ENCODE data around the gene ZNF487. TPM values are rescaled to one million over a fixed set of nuclear protein-coding genes. Genes with fewer than 3 reads are reported as not detected.

The ZNF487 gene
- total and polyA plus RNA-seq, 2 experiments from 2014 or later = 2.9 to 4.6 TPM

DNA sequence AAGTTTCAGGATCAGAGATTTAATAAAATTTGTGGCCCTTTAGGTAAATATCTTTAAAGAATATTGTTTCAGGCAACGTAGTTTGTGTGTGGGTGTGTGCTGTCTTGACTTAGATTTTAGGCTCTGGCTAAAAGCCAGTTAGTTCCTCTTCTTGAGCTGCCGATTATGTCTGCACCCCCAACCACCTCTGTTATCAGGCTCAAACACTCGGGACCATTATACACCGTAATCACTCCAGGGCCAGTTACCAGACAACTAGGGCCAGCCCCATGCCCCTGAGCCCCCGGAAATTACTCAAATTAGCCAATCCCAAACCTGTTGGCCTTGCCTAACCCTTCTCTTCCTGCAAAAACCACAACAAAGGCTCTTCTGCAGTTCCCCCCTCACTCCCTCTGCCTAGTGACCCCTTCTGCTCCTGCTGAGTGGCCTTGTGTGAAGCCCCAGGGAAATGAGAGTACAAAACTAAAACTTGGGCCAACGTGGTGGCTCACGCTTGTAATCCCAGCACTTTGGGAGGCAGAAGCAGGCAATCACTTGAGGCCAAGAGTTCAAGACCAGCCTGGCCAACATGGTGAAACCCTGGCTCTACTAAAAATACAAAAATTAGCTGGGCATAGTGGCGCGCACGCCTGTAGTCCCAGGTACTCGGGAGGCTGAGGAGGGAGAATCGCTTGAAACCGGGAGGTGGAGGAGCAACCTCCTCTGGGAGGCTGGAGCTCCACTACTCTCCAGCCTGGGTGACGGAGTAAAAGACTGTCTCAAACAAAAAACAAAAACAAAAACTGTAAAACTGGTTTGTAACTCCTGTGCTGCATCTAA, 18.8 kb upstream of the ZNF487 start:
- Histone ChIP-seq H3K4me2 (no peak overlapping the region), H2AFZ (peak overlapping the region; percentile 7; the same call in 1 of the 2 replicates), H4K20me1 (replicated peaks; ENCODE audit: insufficient read depth) (no peaks in the 10 kb centered on the region), H3K27ac (ENCODE audit: low read depth) (no peak overlapping the region), H3K4me1 (ENCODE audit: insufficient read depth) (no peaks in the 10 kb centered on the region), H3K79me2 (replicated peaks; ENCODE audit: insufficient read depth) (no peaks in the 10 kb centered on the region), H3K9me2 (ENCODE audit: insufficient read depth) (no peaks in the 10 kb centered on the region), H3F3A (replicated peaks; ENCODE audit: low read depth) (peaks cover 16% of the 10 kb centered on the region), H3K27me3 (ENCODE audit: insufficient read depth) (peaks cover 10% of the 10 kb centered on the region; the same call in 1 of the 2 replicates), H3K4me3 (no peak overlapping the region), H3K36me3 (ENCODE audit: insufficient read depth) (no peaks in the 10 kb centered on the region)
- no peak overlapping the region for H3K27ac Mint-ChIP-seq
- H3K36me3 Mint-ChIP-seq (ENCODE audit: low read depth) = peaks cover 10% of the 10 kb centered on the region; the same call in 2 of the 3 replicates
- H3K27me3 Mint-ChIP-seq (ENCODE audit: insufficient read depth, low read depth, poor library complexity) = peaks cover 10% of the 10 kb centered on the region
- peaks cover 15% of the 10 kb centered on the region; the same call in 2 of the 3 replicates for H3K9me3 Mint-ChIP-seq
- no peak overlapping the region for H3K4me3 Mint-ChIP-seq
- ATAC-seq = no peak
- TF ChIP-seq, protein P1, sequence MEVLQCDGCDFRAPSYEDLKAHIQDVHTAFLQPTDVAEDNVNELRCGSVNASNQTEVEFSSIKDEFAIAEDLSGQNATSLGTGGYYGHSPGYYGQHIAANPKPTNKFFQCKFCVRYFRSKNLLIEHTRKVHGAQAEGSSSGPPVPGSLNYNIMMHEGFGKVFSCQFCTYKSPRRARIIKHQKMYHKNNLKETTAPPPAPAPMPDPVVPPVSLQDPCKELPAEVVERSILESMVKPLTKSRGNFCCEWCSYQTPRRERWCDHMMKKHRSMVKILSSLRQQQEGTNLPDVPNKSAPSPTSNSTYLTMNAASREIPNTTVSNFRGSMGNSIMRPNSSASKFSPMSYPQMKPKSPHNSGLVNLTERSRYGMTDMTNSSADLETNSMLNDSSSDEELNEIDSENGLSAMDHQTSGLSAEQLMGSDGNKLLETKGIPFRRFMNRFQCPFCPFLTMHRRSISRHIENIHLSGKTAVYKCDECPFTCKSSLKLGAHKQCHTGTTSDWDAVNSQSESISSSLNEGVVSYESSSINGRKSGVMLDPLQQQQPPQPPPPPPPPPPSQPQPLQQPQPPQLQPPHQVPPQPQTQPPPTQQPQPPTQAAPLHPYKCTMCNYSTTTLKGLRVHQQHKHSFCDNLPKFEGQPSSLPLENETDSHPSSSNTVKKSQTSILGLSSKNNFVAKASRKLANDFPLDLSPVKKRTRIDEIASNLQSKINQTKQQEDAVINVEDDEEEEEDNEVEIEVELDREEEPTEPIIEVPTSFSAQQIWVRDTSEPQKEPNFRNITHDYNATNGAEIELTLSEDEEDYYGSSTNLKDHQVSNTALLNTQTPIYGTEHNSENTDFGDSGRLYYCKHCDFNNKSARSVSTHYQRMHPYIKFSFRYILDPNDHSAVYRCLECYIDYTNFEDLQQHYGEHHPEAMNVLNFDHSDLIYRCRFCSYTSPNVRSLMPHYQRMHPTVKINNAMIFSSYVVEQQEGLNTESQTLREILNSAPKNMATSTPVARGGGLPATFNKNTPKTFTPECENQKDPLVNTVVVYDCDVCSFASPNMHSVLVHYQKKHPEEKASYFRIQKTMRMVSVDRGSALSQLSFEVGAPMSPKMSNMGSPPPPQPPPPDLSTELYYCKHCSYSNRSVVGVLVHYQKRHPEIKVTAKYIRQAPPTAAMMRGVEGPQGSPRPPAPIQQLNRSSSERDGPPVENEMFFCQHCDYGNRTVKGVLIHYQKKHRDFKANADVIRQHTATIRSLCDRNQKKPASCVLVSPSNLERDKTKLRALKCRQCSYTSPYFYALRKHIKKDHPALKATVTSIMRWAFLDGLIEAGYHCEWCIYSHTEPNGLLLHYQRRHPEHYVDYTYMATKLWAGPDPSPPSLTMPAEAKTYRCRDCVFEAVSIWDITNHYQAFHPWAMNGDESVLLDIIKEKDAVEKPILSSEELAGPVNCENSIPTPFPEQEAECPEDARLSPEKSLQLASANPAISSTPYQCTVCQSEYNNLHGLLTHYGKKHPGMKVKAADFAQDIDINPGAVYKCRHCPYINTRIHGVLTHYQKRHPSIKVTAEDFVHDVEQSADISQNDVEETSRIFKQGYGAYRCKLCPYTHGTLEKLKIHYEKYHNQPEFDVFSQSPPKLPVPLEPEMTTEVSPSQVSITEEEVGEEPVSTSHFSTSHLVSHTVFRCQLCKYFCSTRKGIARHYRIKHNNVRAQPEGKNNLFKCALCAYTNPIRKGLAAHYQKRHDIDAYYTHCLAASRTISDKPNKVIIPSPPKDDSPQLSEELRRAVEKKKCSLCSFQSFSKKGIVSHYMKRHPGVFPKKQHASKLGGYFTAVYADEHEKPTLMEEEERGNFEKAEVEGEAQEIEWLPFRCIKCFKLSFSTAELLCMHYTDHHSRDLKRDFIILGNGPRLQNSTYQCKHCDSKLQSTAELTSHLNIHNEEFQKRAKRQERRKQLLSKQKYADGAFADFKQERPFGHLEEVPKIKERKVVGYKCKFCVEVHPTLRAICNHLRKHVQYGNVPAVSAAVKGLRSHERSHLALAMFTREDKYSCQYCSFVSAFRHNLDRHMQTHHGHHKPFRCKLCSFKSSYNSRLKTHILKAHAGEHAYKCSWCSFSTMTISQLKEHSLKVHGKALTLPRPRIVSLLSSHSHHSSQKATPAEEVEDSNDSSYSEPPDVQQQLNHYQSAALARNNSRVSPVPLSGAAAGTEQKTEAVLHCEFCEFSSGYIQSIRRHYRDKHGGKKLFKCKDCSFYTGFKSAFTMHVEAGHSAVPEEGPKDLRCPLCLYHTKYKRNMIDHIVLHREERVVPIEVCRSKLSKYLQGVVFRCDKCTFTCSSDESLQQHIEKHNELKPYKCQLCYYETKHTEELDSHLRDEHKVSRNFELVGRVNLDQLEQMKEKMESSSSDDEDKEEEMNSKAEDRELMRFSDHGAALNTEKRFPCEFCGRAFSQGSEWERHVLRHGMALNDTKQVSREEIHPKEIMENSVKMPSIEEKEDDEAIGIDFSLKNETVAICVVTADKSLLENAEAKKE (CRISPR knock-in tag; IDR thresholded peaks at IDR 0.05) = no peak
- TF ChIP-seq STAT1 (IDR thresholded peaks at IDR 0.05; ENCODE audit: unreplicated experiment) (no peak), ZNF114 (CRISPR knock-in tag; IDR thresholded peaks at IDR 0.05) (no peak), EZH2phosphoT487 (IDR thresholded peaks at IDR 0.05; ENCODE audit: unreplicated experiment) (no peak), POLR2AphosphoS5 (IDR thresholded peaks at IDR 0.05; ENCODE audit: low read depth) (no peak), ZNF331 (CRISPR knock-in tag; IDR thresholded peaks at IDR 0.05; ENCODE audit: low read depth) (no peak), JUNB (IDR thresholded peaks at IDR 0.05; ENCODE audit: unreplicated experiment) (no peak)
- TF ChIP-seq, protein P2, sequence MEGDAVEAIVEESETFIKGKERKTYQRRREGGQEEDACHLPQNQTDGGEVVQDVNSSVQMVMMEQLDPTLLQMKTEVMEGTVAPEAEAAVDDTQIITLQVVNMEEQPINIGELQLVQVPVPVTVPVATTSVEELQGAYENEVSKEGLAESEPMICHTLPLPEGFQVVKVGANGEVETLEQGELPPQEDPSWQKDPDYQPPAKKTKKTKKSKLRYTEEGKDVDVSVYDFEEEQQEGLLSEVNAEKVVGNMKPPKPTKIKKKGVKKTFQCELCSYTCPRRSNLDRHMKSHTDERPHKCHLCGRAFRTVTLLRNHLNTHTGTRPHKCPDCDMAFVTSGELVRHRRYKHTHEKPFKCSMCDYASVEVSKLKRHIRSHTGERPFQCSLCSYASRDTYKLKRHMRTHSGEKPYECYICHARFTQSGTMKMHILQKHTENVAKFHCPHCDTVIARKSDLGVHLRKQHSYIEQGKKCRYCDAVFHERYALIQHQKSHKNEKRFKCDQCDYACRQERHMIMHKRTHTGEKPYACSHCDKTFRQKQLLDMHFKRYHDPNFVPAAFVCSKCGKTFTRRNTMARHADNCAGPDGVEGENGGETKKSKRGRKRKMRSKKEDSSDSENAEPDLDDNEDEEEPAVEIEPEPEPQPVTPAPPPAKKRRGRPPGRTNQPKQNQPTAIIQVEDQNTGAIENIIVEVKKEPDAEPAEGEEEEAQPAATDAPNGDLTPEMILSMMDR (conservative IDR thresholded peaks at IDR 0.05; ENCODE audit: low read depth in 2 of 2) = no peak
- TF ChIP-seq, protein P3, sequence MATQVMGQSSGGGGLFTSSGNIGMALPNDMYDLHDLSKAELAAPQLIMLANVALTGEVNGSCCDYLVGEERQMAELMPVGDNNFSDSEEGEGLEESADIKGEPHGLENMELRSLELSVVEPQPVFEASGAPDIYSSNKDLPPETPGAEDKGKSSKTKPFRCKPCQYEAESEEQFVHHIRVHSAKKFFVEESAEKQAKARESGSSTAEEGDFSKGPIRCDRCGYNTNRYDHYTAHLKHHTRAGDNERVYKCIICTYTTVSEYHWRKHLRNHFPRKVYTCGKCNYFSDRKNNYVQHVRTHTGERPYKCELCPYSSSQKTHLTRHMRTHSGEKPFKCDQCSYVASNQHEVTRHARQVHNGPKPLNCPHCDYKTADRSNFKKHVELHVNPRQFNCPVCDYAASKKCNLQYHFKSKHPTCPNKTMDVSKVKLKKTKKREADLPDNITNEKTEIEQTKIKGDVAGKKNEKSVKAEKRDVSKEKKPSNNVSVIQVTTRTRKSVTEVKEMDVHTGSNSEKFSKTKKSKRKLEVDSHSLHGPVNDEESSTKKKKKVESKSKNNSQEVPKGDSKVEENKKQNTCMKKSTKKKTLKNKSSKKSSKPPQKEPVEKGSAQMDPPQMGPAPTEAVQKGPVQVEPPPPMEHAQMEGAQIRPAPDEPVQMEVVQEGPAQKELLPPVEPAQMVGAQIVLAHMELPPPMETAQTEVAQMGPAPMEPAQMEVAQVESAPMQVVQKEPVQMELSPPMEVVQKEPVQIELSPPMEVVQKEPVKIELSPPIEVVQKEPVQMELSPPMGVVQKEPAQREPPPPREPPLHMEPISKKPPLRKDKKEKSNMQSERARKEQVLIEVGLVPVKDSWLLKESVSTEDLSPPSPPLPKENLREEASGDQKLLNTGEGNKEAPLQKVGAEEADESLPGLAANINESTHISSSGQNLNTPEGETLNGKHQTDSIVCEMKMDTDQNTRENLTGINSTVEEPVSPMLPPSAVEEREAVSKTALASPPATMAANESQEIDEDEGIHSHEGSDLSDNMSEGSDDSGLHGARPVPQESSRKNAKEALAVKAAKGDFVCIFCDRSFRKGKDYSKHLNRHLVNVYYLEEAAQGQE (IDR thresholded peaks at IDR 0.05; ENCODE audit: unreplicated experiment) = no peak
- TF ChIP-seq, protein P4, sequence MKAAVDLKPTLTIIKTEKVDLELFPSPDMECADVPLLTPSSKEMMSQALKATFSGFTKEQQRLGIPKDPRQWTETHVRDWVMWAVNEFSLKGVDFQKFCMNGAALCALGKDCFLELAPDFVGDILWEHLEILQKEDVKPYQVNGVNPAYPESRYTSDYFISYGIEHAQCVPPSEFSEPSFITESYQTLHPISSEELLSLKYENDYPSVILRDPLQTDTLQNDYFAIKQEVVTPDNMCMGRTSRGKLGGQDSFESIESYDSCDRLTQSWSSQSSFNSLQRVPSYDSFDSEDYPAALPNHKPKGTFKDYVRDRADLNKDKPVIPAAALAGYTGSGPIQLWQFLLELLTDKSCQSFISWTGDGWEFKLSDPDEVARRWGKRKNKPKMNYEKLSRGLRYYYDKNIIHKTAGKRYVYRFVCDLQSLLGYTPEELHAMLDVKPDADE (IDR thresholded peaks at IDR 0.05) = no peak
- peaks cover 8% of the 10 kb centered on the region; the same call in 2 of the 3 replicates for H3K4me1 Mint-ChIP-seq
- DNase-seq (ENCODE audit: low spot score) = no peak

All from GM23338 (cell line).